ENCODE data around the gene PPP2CA. TPM values are rescaled to one million over a fixed set of nuclear protein-coding genes. Genes with fewer than 3 reads are reported as not detected.

Gene PPP2CA
- total and polyA plus RNA-seq, 9 of the 15 experiments (the other 6 are each of a cell fraction or from before 2014, with no cell fraction given), result 23.0 to 257 (median 109) TPM

DNA sequence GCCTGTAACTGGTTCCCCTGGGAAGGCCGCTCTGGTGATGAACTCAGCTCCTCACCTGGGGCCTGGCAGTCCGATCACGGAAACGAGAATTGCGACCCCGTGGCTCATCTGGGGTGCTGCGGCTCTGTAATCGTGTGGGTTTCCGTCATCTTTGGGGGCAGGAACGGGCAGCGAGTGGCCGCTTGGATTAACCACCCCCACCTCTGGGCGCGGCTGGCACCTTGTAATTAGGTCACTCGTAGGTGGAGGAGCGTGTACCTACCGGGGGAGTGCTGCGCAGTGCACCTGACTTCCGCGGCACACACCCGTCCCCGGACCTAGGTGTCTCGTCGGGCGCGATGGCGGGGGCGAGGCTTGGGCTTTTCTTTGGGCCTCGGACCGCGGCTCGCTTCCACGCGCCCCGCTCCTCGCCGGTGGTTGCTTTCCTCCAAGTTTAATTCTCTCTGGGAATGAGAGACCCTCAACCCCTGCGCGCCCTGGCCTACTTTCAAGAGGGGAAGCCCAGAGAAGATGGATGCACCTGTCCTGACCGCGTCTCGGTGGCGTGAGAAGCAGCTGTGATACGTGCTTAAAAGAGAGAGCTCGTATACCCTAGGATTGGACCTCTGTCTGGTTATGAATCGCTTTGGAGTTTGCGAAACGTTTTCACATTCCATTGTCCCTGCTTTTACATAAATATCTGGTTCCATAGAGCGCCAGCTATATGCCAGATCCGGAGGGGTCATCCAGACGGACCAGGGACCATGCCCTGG lies 744 bp upstream of the PPP2CA start:
- Histone ChIP-seq H2AFZ (ENCODE audit: low read depth, low read length) (peak overlapping the region; percentile 98), H3K79me2 (ENCODE audit: control insufficient read depth, insufficient read depth, low read length) (peaks cover 55% of the 10 kb centered on the region), H3K4me2 (ENCODE audit: insufficient read depth, low read length) (peak overlapping the region; percentile 89), H3K9ac (ENCODE audit: insufficient read depth in 1 of 2, low read depth in 2 of 2, low read length in 2 of 2) (peak overlapping the region; percentile 99), H3K4me1 (replicated peaks in 1 of 2; ENCODE audit: control insufficient read depth in 2 of 2, insufficient read depth in 2 of 2, low read length in 2 of 2) (peaks cover 20 to 23% of the 10 kb centered on the region in 2 experiments), H3K9me1 (ENCODE audit: control insufficient read depth, insufficient read depth, low read length) (peaks cover 4% of the 10 kb centered on the region), H4K20me1 (replicated peaks; ENCODE audit: control insufficient read depth, insufficient read depth, low read length) (peaks cover 31% of the 10 kb centered on the region), H3K9me3 (replicated peaks; ENCODE audit: control insufficient read depth, insufficient read depth, low read depth, low read length) (no peaks in the 10 kb centered on the region), H3K4me3 (peak overlapping the region; percentile 97), H3K27ac (ENCODE audit: extremely low read depth, low read depth, low read length) (peak overlapping the region; percentile 99), H3K36me3 (ENCODE audit: control insufficient read depth, insufficient read depth, low read length) (peaks cover 31% of the 10 kb centered on the region), H3K27me3 (ENCODE audit: control insufficient read depth in 2 of 2, insufficient read depth in 2 of 2, low read length in 2 of 2) (no peaks in the 10 kb centered on the region)
- CTCF ChIA-PET (ENCODE audit: low intra/inter-chr PET ratio), result no interaction called here
- WGBS (ENCODE audit: insufficient coverage, low coverage, missing lambda C conversion rate), result 9% methylated on average over 50 of the region's 51 CpGs
- in situ Hi-C loops (cut with MboI), result no loop called here
- DNase-seq (ENCODE audit: extremely low read depth in 1 of 4, low spot score in 3 of 4), result peak in 1 of 4 experiments; percentile 47
- POLR2A ChIA-PET, result interaction anchor here (0.6 to 8.6 kb wide), 13 partner anchors 9 to 1914 kb away, joined by 3 to 95 read pairs (median 3); partner anchors contain the start of gene SKP1
- BruUV-seq (replicated peaks), result TSS peak; percentile 93
- intact Hi-C loops (cut with micrococcal nuclease), result loop anchor here (2.0 kb wide), 3 partner anchors 22 to 62 kb away; no protein-coding TSS in a partner anchor
- peak; percentile 4 for ATAC-seq
- FAIRE-seq, result no peak
- TF ChIP-seq, protein P1, sequence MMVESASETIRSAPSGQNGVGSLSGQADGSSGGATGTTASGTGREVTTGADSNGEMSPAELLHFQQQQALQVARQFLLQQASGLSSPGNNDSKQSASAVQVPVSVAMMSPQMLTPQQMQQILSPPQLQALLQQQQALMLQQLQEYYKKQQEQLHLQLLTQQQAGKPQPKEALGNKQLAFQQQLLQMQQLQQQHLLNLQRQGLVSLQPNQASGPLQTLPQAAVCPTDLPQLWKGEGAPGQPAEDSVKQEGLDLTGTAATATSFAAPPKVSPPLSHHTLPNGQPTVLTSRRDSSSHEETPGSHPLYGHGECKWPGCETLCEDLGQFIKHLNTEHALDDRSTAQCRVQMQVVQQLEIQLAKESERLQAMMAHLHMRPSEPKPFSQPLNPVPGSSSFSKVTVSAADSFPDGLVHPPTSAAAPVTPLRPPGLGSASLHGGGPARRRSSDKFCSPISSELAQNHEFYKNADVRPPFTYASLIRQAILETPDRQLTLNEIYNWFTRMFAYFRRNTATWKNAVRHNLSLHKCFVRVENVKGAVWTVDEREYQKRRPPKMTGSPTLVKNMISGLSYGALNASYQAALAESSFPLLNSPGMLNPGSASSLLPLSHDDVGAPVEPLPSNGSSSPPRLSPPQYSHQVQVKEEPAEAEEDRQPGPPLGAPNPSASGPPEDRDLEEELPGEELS (CRISPR knock-in tag; IDR thresholded peaks at IDR 0.05; ENCODE audit: borderline replicate concordance), result no peak
- TF ChIP-seq, protein P2, sequence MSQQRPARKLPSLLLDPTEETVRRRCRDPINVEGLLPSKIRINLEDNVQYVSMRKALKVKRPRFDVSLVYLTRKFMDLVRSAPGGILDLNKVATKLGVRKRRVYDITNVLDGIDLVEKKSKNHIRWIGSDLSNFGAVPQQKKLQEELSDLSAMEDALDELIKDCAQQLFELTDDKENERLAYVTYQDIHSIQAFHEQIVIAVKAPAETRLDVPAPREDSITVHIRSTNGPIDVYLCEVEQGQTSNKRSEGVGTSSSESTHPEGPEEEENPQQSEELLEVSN (IDR thresholded peaks at IDR 0.05; ENCODE audit: borderline replicate concordance in 1 of 2, extremely low read depth in 1 of 2, insufficient read depth in 1 of 2, insufficient read length in 1 of 2, low read depth in 1 of 2, low read length in 1 of 2, poor library complexity in 1 of 2, severe bottlenecking in 1 of 2), result peak; percentile 42 to 51
- TF ChIP-seq ZEB2 (IDR thresholded peaks at IDR 0.05), result peak; percentile 59; the same call in 1 of the 2 replicates
- TF ChIP-seq ZNF76 (CRISPR knock-in tag; IDR thresholded peaks at IDR 0.05; ENCODE audit: borderline replicate concordance), result no peak
- TF ChIP-seq ZNF586 (CRISPR knock-in tag; conservative IDR thresholded peaks at IDR 0.05), result no peak
- no peak for TF ChIP-seq HDAC2 (IDR thresholded peaks at IDR 0.05)
- no peak for TF ChIP-seq SP2 (IDR thresholded peaks at IDR 0.05; ENCODE audit: extremely low read depth, low read depth, low read length, poor library complexity, severe bottlenecking)
- TF ChIP-seq SMARCA4 (IDR thresholded peaks at IDR 0.05), result 0 out of 2 replicates have a peak, but pooled peaks have one; percentile 21
- TF ChIP-seq, protein P3, sequence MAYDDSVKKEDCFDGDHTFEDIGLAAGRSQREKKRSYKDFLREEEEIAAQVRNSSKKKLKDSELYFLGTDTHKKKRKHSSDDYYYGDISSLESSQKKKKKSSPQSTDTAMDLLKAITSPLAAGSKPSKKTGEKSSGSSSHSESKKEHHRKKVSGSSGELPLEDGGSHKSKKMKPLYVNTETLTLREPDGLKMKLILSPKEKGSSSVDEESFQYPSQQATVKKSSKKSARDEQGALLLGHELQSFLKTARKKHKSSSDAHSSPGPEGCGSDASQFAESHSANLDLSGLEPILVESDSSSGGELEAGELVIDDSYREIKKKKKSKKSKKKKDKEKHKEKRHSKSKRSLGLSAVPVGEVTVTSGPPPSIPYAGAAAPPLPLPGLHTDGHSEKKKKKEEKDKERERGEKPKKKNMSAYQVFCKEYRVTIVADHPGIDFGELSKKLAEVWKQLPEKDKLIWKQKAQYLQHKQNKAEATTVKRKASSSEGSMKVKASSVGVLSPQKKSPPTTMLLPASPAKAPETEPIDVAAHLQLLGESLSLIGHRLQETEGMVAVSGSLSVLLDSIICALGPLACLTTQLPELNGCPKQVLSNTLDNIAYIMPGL (CRISPR knock-in tag; IDR thresholded peaks at IDR 0.05), result 0 out of 2 replicates have a peak, but pooled peaks have one; percentile 46
- peak in 1 of 3 experiments; percentile 20 for TF ChIP-seq YY1 (IDR thresholded peaks at IDR 0.05; ENCODE audit: borderline replicate concordance in 1 of 3, control insufficient read depth in 1 of 3, extremely low read depth in 1 of 3, insufficient read depth in 3 of 3, insufficient read length in 1 of 3, insufficient replicate concordance in 2 of 3, low read depth in 1 of 3, low read length in 2 of 3)

All from K562 (cell line).